ENCODE measurements around the gene BBX. TPM values are rescaled to one million over a fixed set of nuclear protein-coding genes. Genes with fewer than 3 reads are reported as not detected.

The BBX gene
- 30.1 TPM for polyA plus RNA-seq (2013, experiment 1 of 2)
- 31.5 TPM for polyA plus RNA-seq (2013, experiment 2 of 2)

DNA sequence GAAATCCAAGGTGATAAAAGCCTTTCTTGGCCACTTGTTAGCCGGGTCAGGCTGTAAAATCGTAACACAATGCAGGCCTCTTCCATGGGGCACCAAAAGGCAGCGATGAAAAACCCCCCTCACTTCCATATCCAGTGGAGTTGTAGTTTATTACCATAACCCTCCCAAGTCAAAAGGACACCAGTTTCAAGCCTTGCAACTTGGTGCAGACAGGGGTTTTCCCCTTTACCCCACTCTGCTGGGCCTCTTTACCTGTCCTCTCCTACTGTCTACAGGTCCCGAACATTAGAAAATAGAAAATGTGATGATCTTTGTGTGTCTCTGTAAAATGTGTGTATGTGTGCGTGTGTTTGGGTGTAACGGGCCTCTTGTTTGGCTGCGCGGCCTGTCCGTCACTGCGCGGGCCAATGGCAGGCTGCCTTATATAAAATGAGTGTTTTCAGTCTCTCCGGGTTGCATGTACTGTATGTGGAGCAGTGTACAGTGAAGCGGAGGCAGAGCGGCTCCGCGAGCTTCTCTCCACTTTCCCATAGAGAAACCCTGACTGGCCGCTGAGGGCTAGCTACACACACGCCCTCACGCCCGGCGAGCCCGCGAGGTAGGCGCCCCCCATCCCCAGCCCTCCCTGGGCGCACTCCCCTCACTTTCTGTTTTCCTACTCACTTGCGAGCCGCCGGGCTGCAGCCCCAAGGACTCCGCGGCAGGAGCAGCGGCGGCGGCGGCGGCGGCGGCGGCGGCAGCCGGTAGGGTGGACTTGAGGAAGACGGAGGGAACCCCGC, at the start of gene BBX:
Gene BBX, plus strand, starts transcription at position 453 of the 779 bp plus-strand sequence. CDS start 187,499 bp downstream, outside the sequence.
- Histone ChIP-seq H4K8ac (ENCODE audit: low read depth, low read length) (no peak within 1 kb of the TSS), H2BK12ac (ENCODE audit: low read length) (no peak within 1 kb of the TSS), H3K4me1 (ENCODE audit: control insufficient read depth in 2 of 2, insufficient read depth in 1 of 2, low read depth in 1 of 2, low read length in 2 of 2) (peaks cover 8 to 10% of the 10 kb centered on the region in 2 donors), H2BK15ac (ENCODE audit: low read length) (peak within 1 kb of the TSS; percentile 89), H3K79me1 (ENCODE audit: low read depth, low read length) (peaks cover 9% of the 10 kb centered on the region), H3K23ac (ENCODE audit: low read depth, low read length, poor library complexity) (peak within 1 kb of the TSS; percentile 89), H2BK120ac (ENCODE audit: low read depth, low read length) (no peak within 1 kb of the TSS), H2AFZ (ENCODE audit: low read length) (peak within 1 kb of the TSS; percentile 90), H3K4me3 (ENCODE audit: low read length in 2 of 2) (peak within 1 kb of the TSS; percentile 93 to 96), H3K4ac (ENCODE audit: low read length) (no peak within 1 kb of the TSS), H3K9me3 (replicated peaks in 1 of 2; ENCODE audit: control insufficient read depth in 2 of 2, insufficient read depth in 1 of 2, low read depth in 1 of 2, low read length in 2 of 2) (no peaks in the 10 kb centered on the region), H3K4me2 (ENCODE audit: insufficient read depth, low read length, poor library complexity, severe bottlenecking) (peak within 1 kb of the TSS; percentile 99), H2AK5ac (ENCODE audit: low read depth, low read length) (no peak within 1 kb of the TSS), H3K18ac (ENCODE audit: low read length) (peak within 1 kb of the TSS; percentile 97), H3K27me3 (ENCODE audit: control insufficient read depth in 3 of 3, insufficient read depth in 3 of 3, low read depth in 1 of 3, low read length in 3 of 3) (no peaks in the 10 kb centered on the region), H4K91ac (ENCODE audit: low read depth, low read length, poor library complexity) (no peak within 1 kb of the TSS), H2BK5ac (ENCODE audit: low read length) (peak within 1 kb of the TSS; percentile 93), H3K14ac (ENCODE audit: low read length) (peak within 1 kb of the TSS; percentile 94), H3K9ac (ENCODE audit: low read depth, low read length, poor library complexity) (peak within 1 kb of the TSS; percentile 88), H3K27ac (replicated peaks; ENCODE audit: low read length) (peak within 1 kb of the TSS; percentile 93), H3K36me3 (replicated peaks in 1 of 2; ENCODE audit: control insufficient read depth in 2 of 2, insufficient read depth in 2 of 2, low read length in 2 of 2) (peaks cover 0 to 15% of the 10 kb centered on the region in 2 donors)
- no CpG with 5 or more reads among the region's 42 CpGs for WGBS, 2 donors (ENCODE audit: extremely low coverage in 2 of 2, insufficient read length in 2 of 2, insufficient replicate concordance in 1 of 2)
- DNase-seq (ENCODE audit: low spot score), result peak; percentile 91

DNA sequence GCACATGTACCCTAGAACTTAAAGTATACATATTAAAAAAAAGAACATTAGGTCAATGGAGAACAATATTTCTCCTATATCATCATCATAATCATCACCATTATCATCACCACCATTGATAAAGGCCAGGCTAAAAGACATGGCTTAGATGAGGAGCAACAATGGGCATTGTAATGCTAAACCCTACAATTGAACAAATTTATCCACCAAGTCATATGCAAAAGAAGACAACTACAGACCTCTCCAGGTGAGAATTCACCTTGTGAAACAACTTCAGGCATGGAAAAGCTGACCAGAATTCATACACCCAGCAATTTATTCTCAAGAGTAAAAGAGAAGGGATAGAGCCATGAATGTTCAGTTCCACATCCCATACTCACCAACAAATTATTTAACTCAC, 46.3 kb upstream of the BBX start:
- H3K4me3 ChIP-seq (ENCODE audit: low read length in 2 of 2), result no peak overlapping the region
- no peak overlapping the region for H3K4ac ChIP-seq (ENCODE audit: low read length)
- DNase-seq (ENCODE audit: low spot score), result no peak
- no peak overlapping the region for H2BK120ac ChIP-seq (ENCODE audit: low read depth, low read length)
- no peak overlapping the region for H2AK5ac ChIP-seq (ENCODE audit: low read depth, low read length)
- no peak overlapping the region for H2BK15ac ChIP-seq (ENCODE audit: low read length)
- H3K79me1 ChIP-seq (ENCODE audit: low read depth, low read length), result no peaks in the 10 kb centered on the region
- H3K18ac ChIP-seq (ENCODE audit: low read length), result no peak overlapping the region
- H2AFZ ChIP-seq (ENCODE audit: low read length), result no peak overlapping the region
- no peaks in the 10 kb centered on the region for H3K9me3 ChIP-seq (replicated peaks in 1 of 2; ENCODE audit: control insufficient read depth in 2 of 2, insufficient read depth in 1 of 2, low read depth in 1 of 2, low read length in 2 of 2)
- H3K4me1 ChIP-seq (ENCODE audit: control insufficient read depth in 2 of 2, insufficient read depth in 1 of 2, low read depth in 1 of 2, low read length in 2 of 2), result no peaks in the 10 kb centered on the region
- H2BK5ac ChIP-seq (ENCODE audit: low read length), result no peak overlapping the region
- H4K91ac ChIP-seq (ENCODE audit: low read depth, low read length, poor library complexity), result no peak overlapping the region
- no peak overlapping the region for H3K4me2 ChIP-seq (ENCODE audit: insufficient read depth, low read length, poor library complexity, severe bottlenecking)
- no peak overlapping the region for H2BK12ac ChIP-seq (ENCODE audit: low read length)
- no peak overlapping the region for H3K27ac ChIP-seq (replicated peaks; ENCODE audit: low read length)
- H3K14ac ChIP-seq (ENCODE audit: low read length), result no peak overlapping the region
- no peak overlapping the region for H3K23ac ChIP-seq (ENCODE audit: low read depth, low read length, poor library complexity)
- no peak overlapping the region for H4K8ac ChIP-seq (ENCODE audit: low read depth, low read length)
- H3K27me3 ChIP-seq (ENCODE audit: control insufficient read depth in 3 of 3, insufficient read depth in 3 of 3, low read depth in 1 of 3, low read length in 3 of 3), result no peaks in the 10 kb centered on the region
- H3K9ac ChIP-seq (ENCODE audit: low read depth, low read length, poor library complexity), result no peak overlapping the region
- no peaks in the 10 kb centered on the region for H3K36me3 ChIP-seq (replicated peaks in 1 of 2; ENCODE audit: control insufficient read depth in 2 of 2, insufficient read depth in 2 of 2, low read length in 2 of 2)

DNA sequence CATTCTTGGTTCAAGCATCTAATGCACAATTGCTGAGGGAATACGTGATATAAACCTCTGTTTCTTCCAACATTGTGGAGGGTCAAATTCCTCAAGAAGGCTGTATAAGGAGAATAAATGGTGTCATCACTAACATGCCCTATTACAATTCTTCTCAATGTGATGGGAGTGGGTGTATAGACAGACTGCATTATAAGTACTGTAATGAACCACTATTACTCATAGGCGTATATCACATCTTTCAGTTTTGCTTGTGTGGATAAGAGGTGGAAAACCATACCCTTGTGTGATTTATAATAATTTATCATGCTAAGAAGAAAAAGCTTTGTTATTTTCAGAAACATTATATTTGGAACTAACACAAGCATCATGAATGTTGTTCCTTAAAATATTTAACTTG, 35.3 kb upstream of the BBX start:
- Histone ChIP-seq H3K23ac (ENCODE audit: low read depth, low read length, poor library complexity) (no peak overlapping the region), H3K14ac (ENCODE audit: low read length) (no peak overlapping the region), H4K91ac (ENCODE audit: low read depth, low read length, poor library complexity) (no peak overlapping the region), H3K4me1 (ENCODE audit: control insufficient read depth in 2 of 2, insufficient read depth in 1 of 2, low read depth in 1 of 2, low read length in 2 of 2) (peaks cover 0 to 2% of the 10 kb centered on the region in 2 donors), H3K9ac (ENCODE audit: low read depth, low read length, poor library complexity) (no peak overlapping the region), H3K9me3 (replicated peaks in 1 of 2; ENCODE audit: control insufficient read depth in 2 of 2, insufficient read depth in 1 of 2, low read depth in 1 of 2, low read length in 2 of 2) (no peaks in the 10 kb centered on the region), H2BK5ac (ENCODE audit: low read length) (no peak overlapping the region), H3K36me3 (replicated peaks in 1 of 2; ENCODE audit: control insufficient read depth in 2 of 2, insufficient read depth in 2 of 2, low read length in 2 of 2) (no peaks in the 10 kb centered on the region), H2AFZ (ENCODE audit: low read length) (no peak overlapping the region), H4K8ac (ENCODE audit: low read depth, low read length) (no peak overlapping the region), H3K4me3 (ENCODE audit: low read length in 2 of 2) (no peak overlapping the region), H3K18ac (ENCODE audit: low read length) (no peak overlapping the region), H2AK5ac (ENCODE audit: low read depth, low read length) (no peak overlapping the region), H2BK120ac (ENCODE audit: low read depth, low read length) (no peak overlapping the region), H3K4ac (ENCODE audit: low read length) (no peak overlapping the region), H2BK12ac (ENCODE audit: low read length) (no peak overlapping the region), H3K27me3 (ENCODE audit: control insufficient read depth in 3 of 3, insufficient read depth in 3 of 3, low read depth in 1 of 3, low read length in 3 of 3) (no peaks in the 10 kb centered on the region), H3K27ac (replicated peaks; ENCODE audit: low read length) (no peak overlapping the region), H2BK15ac (ENCODE audit: low read length) (no peak overlapping the region), H3K4me2 (ENCODE audit: insufficient read depth, low read length, poor library complexity, severe bottlenecking) (no peak overlapping the region), H3K79me1 (ENCODE audit: low read depth, low read length) (no peaks in the 10 kb centered on the region)
- no CpG with 5 or more reads among the region's 2 CpGs for WGBS, 2 donors (ENCODE audit: extremely low coverage in 2 of 2, insufficient read length in 2 of 2, insufficient replicate concordance in 1 of 2)
- DNase-seq (ENCODE audit: low spot score), result no peak

DNA sequence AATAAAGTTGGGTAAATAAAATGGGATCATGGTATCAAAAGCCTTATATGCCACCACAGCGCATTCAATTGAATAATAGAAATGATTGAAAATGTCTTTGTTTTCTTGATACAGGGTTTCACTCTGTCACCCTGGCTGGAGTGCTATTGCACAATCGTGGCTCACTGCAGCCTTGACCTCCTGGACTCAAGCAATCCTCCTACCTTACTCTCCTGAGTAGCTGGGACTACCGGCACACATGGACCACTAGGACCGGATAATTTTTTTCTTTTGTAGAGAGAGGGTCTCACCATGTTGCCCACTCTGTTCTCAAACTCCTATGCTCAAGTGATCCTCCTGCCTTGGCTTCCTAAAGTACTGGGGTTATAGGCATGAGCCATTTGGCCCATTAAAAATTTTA, 33.8 kb upstream of the BBX start:
- WGBS, 2 donors (ENCODE audit: extremely low coverage in 2 of 2, insufficient read length in 2 of 2, insufficient replicate concordance in 1 of 2), result no CpG with 5 or more reads among the region's 4 CpGs
- H4K8ac ChIP-seq (ENCODE audit: low read depth, low read length), result no peak overlapping the region
- no peaks in the 10 kb centered on the region for H3K79me1 ChIP-seq (ENCODE audit: low read depth, low read length)
- no peak overlapping the region for H3K27ac ChIP-seq (replicated peaks; ENCODE audit: low read length)
- H3K9me3 ChIP-seq (replicated peaks in 1 of 2; ENCODE audit: control insufficient read depth in 2 of 2, insufficient read depth in 1 of 2, low read depth in 1 of 2, low read length in 2 of 2), result no peaks in the 10 kb centered on the region
- no peak overlapping the region for H3K4me3 ChIP-seq (ENCODE audit: low read length in 2 of 2)
- H3K18ac ChIP-seq (ENCODE audit: low read length), result no peak overlapping the region
- H3K4me2 ChIP-seq (ENCODE audit: insufficient read depth, low read length, poor library complexity, severe bottlenecking), result no peak overlapping the region
- no peak for DNase-seq (ENCODE audit: low spot score)
- H2AFZ ChIP-seq (ENCODE audit: low read length), result no peak overlapping the region
- no peak overlapping the region for H3K9ac ChIP-seq (ENCODE audit: low read depth, low read length, poor library complexity)
- no peak overlapping the region for H2BK5ac ChIP-seq (ENCODE audit: low read length)
- no peak overlapping the region for H3K4ac ChIP-seq (ENCODE audit: low read length)
- no peak overlapping the region for H2BK12ac ChIP-seq (ENCODE audit: low read length)
- H2BK15ac ChIP-seq (ENCODE audit: low read length), result no peak overlapping the region
- H2AK5ac ChIP-seq (ENCODE audit: low read depth, low read length), result no peak overlapping the region
- no peak overlapping the region for H4K91ac ChIP-seq (ENCODE audit: low read depth, low read length, poor library complexity)
- H3K36me3 ChIP-seq (replicated peaks in 1 of 2; ENCODE audit: control insufficient read depth in 2 of 2, insufficient read depth in 2 of 2, low read length in 2 of 2), result no peaks in the 10 kb centered on the region
- H2BK120ac ChIP-seq (ENCODE audit: low read depth, low read length), result no peak overlapping the region
- H3K27me3 ChIP-seq (ENCODE audit: control insufficient read depth in 3 of 3, insufficient read depth in 3 of 3, low read depth in 1 of 3, low read length in 3 of 3), result no peaks in the 10 kb centered on the region
- no peak overlapping the region for H3K23ac ChIP-seq (ENCODE audit: low read depth, low read length, poor library complexity)
- H3K4me1 ChIP-seq (ENCODE audit: control insufficient read depth in 2 of 2, insufficient read depth in 1 of 2, low read depth in 1 of 2, low read length in 2 of 2), result peaks cover 0 to 2% of the 10 kb centered on the region in 2 donors
- peak overlapping the region; percentile 21 for H3K14ac ChIP-seq (ENCODE audit: low read length)
